ENCODE results near the gene ARHGDIG. TPM values are rescaled to one million over a fixed set of nuclear protein-coding genes. Genes with fewer than 3 reads are reported as not detected.

Gene ARHGDIG
- total and polyA plus RNA-seq, 2 experiments from 2014 or later: 0.78 to 1.0 TPM

DNA sequence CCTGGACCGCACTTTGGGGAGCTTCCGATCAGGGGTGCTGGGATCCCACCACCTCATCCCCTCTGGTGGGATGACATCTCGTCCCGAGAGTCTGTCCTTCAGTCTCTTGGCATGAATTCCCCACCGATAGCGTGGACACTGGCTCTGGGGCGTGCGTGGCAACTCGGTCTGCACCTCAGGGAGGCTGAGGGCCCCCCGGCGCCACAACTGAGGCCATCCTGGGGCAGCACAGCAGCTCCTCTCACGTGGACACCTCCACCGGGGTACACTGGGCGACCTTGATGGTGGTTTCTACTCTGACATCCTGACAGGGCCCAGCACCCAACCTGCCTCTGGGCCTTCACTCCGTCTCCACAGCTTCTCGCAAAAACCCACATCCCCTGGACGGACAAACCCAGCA lies 11.1 kb downstream of the ARHGDIG start:
- no peaks in the 10 kb centered on the region for H3K9me2 ChIP-seq (ENCODE audit: insufficient read depth)
- no peak for DNase-seq (ENCODE audit: low spot score)
- no peak overlapping the region for H2AFZ ChIP-seq
- no peaks in the 10 kb centered on the region for H3K4me1 Mint-ChIP-seq
- no peaks in the 10 kb centered on the region for H3F3A ChIP-seq (replicated peaks; ENCODE audit: low read depth)
- no peak overlapping the region for H3K4me3 ChIP-seq
- H3K4me3 Mint-ChIP-seq: no peak overlapping the region
- ATAC-seq: no peak
- H3K79me2 ChIP-seq (replicated peaks; ENCODE audit: insufficient read depth): no peaks in the 10 kb centered on the region
- H4K20me1 ChIP-seq (replicated peaks; ENCODE audit: insufficient read depth): no peaks in the 10 kb centered on the region
- no peak overlapping the region for H3K27ac Mint-ChIP-seq
- TF ChIP-seq REST (IDR thresholded peaks at IDR 0.05; ENCODE audit: unreplicated experiment) (no peak), JUNB (IDR thresholded peaks at IDR 0.05; ENCODE audit: unreplicated experiment) (no peak), ZNF114 (CRISPR knock-in tag; IDR thresholded peaks at IDR 0.05) (no peak), ETS1 (IDR thresholded peaks at IDR 0.05) (no peak), ZNF331 (CRISPR knock-in tag; IDR thresholded peaks at IDR 0.05; ENCODE audit: low read depth) (no peak), POLR2AphosphoS5 (IDR thresholded peaks at IDR 0.05; ENCODE audit: low read depth) (no peak), ZNF462 (CRISPR knock-in tag; IDR thresholded peaks at IDR 0.05) (no peak), NANOG (IDR thresholded peaks at IDR 0.05; ENCODE audit: borderline replicate concordance) (no peak), CTCF (conservative IDR thresholded peaks at IDR 0.05; ENCODE audit: low read depth in 2 of 2) (no peak), CREB1 (CRISPR knock-in tag; IDR thresholded peaks at IDR 0.05; ENCODE audit: low read depth) (no peak), STAT1 (IDR thresholded peaks at IDR 0.05; ENCODE audit: unreplicated experiment) (no peak), EZH2phosphoT487 (IDR thresholded peaks at IDR 0.05; ENCODE audit: unreplicated experiment) (no peak), EZH2 (IDR thresholded peaks at IDR 0.05; ENCODE audit: low read depth, unreplicated experiment) (no peak)
- no peak overlapping the region for H3K4me2 ChIP-seq
- no peaks in the 10 kb centered on the region; the same call in 2 of the 3 replicates for H3K9me3 Mint-ChIP-seq
- no peaks in the 10 kb centered on the region; the same call in 1 of the 2 replicates for H3K36me3 ChIP-seq (ENCODE audit: insufficient read depth)
- H3K27me3 Mint-ChIP-seq (ENCODE audit: insufficient read depth, low read depth, poor library complexity): no peaks in the 10 kb centered on the region
- H3K27me3 ChIP-seq (ENCODE audit: insufficient read depth): no peaks in the 10 kb centered on the region
- no peak overlapping the region for H3K27ac ChIP-seq (ENCODE audit: low read depth)
- H3K4me1 ChIP-seq (ENCODE audit: insufficient read depth): no peaks in the 10 kb centered on the region
- H3K36me3 Mint-ChIP-seq (ENCODE audit: low read depth): peaks cover 10% of the 10 kb centered on the region

Data from GM23338 (cell line).